HG03342 (cell line): ENCODE results near the gene ANXA4.
A peak's percentile ranks its signal among the peaks of the same experiment; 100 is the strongest.
"Not testable (repeated sequence)": the region's sequence is repeated elsewhere in the genome, so short reads cannot be mapped to it uniquely, and the experiment has no call there.

Source experiments
- ATAC-seq: cut with Tn5 transposase; IDR thresholded peaks from one replicate; pipeline ENCODE4 v1.9.1; 2021; ENCODE audit warnings: mild to moderate bottlenecking, moderate library complexity; ENCODE audit not compliant: unreplicated experiment

Gene ANXA4

DNA sequence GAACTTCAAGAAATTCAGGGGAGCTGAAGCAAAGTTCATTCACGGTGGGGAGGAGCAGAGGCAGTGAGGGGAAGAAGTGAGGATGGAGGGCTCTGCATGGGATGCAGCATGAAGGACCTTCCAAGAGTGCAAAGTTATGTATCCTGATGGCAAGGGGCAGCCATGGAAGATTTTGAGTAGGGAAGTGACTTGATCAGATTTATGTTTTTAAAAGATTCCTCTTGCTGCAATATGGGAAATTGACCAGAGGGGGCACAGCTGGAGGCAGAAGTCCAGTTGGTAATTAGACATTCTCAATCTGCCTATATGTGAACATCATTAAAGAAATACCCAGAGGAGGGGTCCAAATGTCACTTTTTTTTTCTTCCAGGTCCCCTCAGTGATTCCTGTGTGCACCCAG is 21.5 kb upstream of the ANXA4 start:
- no peak for ATAC-seq

DNA sequence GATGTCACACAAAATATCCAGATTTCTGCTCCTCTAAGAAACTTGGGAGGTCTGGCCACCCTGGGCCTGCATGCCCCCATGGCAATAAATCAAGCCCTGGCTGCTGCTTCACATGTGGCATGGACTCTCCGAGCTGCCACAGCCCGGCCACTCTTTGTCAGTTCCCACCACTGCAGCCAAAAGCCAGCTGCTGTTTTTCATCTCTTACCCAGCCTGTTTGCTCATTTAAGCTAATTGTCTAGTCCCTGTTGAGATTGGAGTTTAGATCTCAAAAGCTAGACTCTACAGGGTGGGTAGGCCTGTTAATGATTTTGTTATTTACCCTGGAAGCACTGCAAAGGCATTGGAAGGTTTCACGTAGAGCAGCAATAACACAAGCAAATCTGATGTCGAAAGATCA is 20.9 kb upstream of the ANXA4 start:
- no peak for ATAC-seq

DNA sequence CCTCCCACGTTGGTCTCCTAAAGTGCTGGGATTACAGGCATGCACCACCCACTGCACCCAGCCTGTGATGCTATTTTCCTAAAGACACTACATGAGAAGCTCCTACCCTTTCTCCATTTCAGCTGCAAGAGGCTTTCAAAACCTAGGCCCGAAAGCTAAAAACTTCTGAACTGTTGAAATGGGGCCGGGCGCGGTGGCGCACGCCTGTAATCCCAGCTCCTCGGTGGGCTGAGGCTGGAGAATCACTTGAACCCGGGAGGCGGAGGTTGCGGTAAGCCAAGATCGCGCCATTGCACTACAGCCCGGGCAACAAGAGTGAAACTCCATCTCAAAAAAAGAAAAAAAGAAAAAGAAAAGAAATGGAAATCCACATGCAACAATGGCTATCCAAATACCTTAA is 18.1 kb upstream of the ANXA4 start:
- ATAC-seq = no peak

DNA sequence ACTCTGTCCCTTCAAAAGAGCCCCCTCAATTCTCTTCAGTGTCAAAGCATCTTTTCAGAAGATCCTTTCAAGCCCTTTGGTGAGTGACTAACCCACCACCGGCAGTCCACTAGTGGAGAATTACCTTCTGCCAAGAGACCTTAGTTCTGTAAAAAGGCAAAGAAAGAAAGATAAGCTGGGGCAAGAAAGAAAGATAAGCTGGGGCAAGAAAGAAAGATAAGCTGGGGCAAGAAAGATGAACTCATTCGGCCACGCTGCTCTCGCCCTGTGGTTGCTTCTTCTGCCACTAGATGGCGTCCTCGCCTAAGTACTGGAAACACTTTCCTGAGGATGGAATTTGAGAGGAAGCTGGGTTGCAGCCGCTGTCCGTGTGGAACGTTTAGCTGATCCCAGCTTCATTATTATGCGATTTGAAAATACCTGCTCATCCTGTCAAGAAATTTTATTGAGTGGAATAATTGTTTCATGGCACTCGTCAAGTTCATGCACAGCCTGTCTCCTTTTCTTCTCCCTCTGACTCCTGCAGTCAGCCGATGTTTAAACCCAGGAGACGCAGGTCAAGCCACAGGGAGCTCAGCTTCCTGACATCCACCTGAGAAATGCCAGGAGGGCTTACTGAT is 17.3 kb upstream of the ANXA4 start:
- ATAC-seq = peak; percentile 76

DNA sequence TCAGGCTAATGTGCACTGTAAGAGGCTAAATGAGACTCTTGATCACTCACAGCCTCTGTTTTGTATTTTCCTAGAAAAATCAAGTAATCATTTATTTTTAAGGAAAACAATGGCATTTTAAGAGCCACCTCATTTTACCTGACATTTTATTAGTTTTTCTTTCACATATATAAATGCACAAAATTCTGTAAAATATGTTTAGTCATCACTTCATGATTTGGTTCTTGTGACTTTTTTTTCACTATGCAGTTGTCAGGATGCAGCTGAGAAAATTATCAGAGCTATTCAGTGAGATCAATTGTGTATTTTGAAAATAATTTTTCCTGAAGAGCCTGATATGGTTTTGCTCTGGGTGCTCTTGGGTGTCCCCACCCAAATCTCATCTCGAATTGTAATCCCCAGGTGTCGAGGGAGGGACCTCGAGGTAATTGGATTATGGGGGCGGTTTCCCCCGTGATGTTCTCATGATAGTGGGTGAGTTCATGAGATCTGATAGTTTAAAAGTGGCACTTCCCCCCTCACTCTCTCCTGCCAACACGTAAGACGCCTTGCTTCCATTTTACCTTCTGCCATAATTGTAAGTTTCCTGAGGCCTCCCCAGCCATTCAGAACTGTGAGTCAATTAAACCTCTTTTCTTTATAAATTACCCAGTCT is 16.1 kb upstream of the ANXA4 start:
- ATAC-seq = no peak

DNA sequence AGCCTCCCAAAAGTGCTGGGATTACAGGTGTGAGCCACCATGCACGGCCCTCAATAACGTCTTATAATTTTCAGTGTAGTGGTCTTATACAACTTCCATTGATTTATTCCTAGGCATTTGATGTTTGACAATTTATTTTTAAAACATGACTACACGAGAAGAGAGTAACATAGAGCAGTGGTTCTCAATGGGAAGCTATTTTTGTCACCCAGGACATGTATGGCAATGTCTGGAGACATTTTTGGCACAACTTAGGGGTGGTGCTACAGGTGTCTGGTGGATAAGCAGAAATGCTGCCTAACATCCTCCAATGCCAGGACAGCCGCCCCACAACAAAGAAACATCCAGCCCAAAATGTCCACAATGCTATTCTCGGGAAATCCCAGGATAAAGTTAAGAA is 12.7 kb upstream of the ANXA4 start:
- no peak for ATAC-seq

DNA sequence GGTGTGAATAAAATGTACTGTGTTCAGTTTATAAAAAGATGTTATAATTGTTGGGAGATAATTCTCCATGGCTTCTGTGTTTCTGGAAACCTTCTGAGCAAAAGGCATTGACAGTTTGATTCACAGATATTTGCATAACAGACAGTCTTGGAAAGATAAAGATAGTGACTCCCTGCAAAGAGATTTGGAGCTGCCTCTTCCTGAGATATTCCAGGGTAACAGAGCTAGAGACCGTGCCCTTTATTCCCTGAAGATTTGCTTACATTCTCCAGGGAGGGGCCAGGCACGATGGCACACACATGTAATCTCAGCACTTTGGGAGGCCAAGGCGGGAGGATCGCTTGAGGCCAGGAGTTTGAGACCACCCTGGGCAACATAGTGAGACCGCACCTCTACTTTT is 12.2 kb upstream of the ANXA4 start:
- no peak for ATAC-seq

DNA sequence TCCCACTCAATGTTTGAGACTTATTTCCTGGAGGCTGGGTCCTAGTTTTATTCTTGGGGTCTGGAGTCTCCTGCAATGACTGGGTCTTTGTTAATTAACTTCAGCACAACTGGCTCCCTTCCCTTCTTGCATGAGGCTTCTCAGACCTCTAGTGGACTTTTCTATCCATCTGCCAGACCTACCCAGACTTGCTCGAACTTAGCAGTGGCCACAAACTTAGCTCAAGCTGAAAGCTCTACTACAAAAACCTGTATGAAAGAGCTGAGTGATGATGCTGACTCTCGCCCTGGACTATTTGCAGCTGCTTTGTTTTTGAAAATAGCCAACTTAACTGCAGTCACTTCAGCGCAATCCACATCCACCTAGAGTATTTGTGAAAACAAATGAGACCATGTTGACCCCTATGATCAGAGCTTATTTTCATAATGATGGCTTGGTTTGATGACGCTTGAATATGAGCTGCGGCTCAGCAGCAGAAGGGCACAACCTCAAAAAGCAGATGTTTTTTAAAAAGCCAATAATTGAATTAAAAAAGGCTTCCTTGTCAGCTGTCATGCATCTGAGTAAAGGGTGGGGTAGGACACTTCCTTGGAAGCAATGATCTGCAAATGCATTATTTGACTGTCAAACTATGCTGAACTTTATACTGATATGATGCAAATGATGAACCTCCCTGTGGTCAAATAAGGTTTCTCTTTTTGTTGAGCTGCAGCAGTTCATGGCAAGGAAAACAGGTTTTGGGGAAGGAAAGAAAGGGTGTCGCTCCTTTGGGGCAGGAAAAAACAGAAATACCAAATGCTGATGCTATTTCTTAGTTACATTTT is 10.6 kb upstream of the ANXA4 start:
- no peak for ATAC-seq

DNA sequence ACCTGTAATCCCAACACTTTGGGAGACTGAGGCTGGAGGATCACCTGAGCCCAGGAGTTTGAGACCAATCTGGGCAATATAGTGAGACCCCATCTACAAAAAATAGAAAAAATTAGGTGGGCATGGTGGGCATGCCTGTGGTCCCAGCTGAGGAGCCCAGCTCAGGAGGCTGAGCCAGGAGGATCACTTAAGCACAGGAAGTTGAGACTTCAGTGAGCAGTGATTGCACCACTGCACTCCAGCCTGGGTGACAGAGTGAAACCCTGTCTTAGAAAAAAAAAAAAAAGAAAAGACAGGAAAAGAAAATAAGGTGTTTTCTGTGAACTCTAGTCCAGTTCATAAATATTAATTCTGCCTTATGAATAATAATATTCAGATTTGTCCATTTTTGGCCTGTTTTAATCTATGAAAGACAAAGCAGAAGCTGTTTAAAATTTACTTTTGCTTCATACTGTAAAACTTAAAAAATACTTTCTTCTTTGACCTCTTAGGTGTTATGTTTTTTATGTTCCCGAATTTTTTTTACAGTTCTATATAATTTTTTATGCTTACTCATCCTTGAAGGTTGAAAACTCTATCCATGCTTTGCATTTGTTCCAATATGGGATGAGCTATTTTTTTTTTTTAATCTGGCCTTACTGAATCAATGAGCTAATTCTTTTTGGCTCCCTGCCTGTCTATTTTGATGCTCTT is 8.4 kb upstream of the ANXA4 start:
- ATAC-seq = no peak

DNA sequence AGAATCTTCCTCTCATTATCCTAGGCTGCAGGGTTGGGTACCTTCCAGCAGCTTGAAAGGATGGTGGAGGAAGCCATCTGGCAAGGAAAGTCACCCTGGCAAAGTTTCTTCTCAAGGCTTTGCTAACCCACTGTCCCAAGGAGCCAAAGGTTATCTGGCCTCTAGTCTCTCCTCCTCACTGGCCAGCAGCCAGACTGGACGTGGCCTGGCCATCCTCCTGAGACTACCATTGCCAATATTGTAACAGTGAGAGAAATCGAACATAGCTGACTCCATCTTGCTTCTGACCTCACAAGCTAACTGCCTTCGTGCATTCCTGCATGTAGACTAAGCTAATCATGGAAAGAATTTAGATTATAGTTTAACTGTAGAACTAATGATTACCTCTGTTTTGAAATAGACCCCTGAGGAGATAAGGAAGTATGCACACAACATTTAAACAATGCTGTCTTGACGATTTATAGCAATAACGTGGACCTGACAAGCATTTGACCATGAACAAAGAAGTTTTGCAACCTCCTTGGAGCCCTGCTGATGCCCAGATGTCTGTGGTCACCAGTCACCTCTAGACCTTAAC is 7.8 kb upstream of the ANXA4 start:
- no peak for ATAC-seq

DNA sequence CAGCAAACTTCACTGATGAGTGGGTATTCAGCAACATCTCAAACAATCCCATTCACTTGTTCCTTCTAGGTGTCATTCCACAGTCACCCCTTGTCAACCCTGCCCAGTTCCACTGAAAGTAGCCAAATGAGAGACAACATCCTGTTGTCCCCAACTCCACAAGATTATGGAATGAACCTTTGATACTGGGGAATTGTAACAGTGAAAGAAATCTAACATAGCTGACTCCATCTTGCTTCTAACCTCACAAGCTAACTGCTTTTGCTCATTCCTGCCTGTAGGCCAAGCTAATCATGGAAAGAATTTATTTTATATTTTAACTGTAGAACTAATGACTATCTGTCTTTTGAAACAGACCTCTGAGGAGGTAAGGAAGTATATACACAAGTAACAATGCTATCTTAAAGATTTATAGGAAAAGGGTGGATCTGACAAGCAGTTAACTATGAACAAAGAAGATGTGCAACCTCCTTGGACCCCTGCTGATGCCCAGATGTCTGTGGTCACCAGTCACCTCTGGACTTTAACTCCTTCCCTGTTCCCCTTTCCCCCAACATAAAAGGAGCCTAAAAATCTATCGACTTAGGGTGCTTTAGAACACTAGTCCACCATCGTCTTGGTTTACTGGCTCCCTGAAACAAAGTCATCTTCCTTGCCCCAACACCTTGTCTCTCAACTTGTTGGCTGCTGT is 6.9 kb upstream of the ANXA4 start:
- ATAC-seq = no peak

DNA sequence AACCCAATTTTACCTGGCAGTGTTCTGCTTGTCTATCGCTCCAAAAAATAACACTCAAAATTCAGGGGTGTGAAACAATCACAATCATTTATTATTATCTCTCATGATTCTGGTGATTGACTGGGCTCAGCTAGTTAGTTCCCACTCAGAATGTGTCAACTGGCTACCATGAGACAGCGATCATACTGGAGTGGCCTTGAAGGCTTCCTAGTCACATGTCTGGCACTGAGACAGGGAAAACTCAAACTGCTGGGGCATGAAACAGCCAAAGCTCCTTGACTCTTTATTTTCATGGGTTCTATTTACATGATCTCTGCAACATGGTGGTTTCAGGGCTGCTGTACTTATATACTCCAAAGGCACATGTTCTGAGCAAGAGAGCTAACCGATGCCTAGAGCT is 6.2 kb upstream of the ANXA4 start:
- ATAC-seq = no peak

DNA sequence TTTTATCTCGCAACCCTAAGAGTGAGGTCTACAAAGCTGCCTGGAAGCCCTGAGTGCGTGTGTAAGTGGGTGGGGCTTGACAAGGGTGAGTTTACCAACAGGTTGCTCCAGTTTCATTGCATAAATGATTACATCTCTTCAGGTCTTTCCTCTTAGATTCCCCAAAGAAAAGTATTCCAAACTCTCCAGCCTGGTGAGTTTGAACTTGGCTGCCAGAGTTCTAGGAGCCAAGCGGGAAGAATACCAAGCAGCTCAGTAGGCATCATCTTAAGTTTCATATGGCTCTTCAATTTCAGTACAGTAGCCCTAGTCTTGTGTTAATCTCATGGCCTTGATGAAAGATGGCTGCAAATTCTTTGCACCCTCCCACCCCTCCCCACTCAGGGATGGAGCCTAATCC is 3.8 kb upstream of the ANXA4 start:
- not testable (repeated sequence) for ATAC-seq

DNA sequence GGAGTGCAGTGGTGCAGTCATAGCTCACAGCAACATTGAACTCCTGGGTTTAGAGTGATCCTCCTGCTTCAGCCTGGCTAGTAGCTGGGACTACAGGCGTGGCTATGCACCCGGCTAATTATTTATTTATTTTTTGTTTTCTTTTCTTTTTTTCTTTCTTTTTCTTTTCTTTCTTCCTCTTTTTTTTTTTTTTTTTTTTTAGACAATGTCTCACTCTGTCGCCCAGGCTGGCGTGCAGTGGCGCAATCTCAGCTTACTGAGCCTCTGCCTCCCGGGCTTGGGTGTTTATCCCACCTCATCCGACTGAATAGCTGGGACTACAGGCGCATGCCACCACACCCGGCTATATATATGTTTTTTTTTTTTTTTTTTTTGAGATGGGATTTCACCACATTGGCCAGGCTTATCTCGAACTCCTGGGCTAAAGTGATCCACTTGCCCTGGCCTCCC is 1.4 kb upstream of the ANXA4 start:
- no peak for ATAC-seq

DNA sequence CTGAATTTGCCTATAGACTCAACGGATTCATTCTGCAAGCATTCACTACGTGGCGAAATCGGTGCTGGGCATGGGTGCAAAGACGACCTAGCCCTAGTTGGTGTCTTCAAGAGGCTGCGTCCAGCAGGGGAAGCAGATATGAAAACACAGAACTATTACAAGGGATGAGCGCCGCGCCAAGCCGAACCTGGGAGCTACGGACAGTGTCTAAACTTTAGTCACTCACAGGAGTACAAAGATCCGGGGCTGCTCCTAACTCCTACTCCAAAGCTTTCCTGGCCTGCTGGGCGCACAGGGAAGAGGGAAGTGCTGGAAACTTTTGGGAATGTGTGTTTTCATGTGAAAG is 732 bp upstream of the ANXA4 start:
- peak; percentile 38 for ATAC-seq

DNA sequence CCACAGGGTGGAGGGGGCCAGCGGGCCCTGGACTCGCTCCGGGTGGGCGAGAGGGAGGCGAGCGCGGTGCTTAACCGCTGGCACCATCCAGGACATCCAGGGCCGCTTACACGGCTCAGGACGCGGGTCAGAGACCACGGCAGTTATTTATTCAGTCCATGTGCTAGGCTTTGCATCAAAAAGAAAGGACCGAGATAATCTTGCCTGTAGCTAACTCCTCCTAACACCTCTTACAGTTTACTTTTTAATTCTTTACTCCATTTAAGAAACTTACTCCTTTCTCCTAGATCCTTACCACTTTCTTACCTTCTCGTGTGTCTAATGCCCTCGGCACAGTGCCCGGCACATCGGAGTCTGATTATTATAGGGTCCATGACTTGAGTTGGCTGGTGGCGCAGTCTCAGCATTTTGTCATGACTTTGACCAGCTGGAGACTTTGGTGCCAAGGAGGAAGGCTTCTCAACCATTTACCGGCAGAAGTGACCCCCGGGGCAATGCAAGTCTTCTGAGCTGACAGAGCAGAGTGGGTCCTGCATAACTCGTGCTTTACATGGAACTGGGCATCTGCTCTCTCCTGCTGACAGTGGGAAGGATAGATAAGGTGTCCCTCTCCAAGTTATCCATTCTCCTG is 503 bp downstream of the ANXA4 start:
- no peak for ATAC-seq

DNA sequence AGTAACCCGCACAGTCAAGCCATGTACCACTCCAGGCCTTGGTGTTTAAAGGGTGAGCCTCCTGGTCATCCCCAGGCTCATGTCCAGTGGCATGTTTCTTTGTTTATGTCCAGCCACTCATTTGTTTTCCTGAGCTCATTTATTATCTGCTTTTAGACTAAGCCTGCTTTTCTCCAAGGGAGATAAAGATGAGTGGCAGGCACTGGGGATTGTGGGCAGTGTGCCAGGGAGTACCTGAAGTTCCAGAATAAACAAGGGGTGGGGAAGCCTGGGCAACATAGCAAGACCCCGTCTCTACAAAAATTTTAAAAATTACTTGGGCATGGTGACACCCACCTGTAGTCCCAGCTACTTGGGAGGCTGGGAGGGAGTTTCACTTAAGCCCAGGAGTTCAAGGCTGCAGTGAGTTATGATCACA is 1.9 kb downstream of the ANXA4 start:
- no peak for ATAC-seq

DNA sequence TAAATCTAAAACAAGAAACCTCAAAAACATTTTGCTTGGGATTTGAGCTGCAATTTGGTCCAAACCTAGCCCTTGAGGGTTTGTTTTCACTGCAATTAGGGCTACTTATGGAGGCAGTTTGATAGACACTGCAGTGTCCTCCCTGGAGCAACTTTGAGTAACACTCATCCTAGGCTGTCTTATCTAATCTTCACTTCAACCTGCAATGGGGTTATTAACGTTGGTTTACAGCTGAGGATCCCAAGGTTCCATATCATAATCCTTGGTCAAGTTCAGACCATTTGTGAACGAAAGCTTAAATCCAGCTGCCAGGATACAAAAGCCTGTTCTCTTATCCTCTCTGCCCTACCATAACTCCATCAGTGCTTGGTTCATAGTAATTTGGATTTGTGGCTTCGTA is 2.5 kb downstream of the ANXA4 start:
- no peak for ATAC-seq

DNA sequence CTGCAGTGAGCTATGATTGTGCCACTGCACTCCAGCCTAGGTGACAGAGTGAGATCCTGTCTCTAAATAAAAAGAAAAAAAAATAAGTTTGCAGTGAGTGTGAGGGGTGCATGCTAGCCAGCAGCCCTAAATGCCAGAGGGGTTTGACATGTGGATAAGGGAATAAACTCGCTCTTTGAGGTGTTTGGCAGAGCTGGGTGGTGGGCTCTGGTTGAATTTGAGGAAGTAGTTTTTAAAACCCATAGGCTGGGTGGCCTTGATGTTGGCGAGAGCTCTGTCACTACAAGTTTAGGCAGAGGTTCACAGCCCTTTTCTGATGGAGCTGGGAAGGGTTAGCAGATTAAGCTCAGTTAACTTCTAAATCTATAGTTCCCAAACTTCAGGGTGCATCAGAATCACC is 3.1 kb downstream of the ANXA4 start:
- no peak for ATAC-seq

DNA sequence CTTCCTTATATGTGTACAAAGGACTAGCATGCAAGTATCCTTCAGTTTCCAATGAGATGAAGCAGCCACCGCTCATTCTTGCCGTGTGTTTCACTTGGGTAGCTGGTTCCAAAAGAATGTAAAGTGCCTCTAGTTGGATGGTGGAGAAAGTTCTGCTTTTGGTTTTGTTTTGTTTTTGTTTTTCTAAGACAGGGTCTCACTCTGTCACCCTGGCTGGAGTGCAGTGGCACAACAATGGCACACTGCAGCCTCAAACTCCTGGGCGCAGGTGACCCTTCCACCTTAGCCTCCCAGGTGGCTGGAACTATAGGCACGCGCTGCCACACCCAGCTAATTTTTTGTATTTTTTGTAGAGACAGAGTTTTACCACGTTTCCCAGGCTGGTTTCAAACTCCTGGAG is 8.3 kb downstream of the ANXA4 start:
- no peak for ATAC-seq
